HG03280 (cell line): ENCODE measurements around the gene ENPP6.

ENCODE experiments used
- ATAC-seq: cut with Tn5 transposase; IDR thresholded peaks from one replicate; pipeline ENCODE4 v1.9.1; 2021; ENCODE audit warnings: mild to moderate bottlenecking, moderate library complexity; ENCODE audit not compliant: unreplicated experiment

The ENPP6 gene

GRCh38 chr4:184110452-184111224 lies 107.0 kb downstream of the ENPP6 start:
- ATAC-seq = no peak

GRCh38 chr4:184108006-184108501 lies 109.6 kb downstream of the ENPP6 start:
- ATAC-seq = no peak

- no peak for ATAC-seq
Measured at GRCh38 chr4:184104419-184105101, 113.1 kb downstream of the ENPP6 start.

- ATAC-seq = no peak
Measured at GRCh38 chr4:184103527-184104264, 114.0 kb downstream of the ENPP6 start.

- no peak for ATAC-seq
Measured at GRCh38 chr4:184102927-184103326, 114.7 kb downstream of the ENPP6 start.

GRCh38 chr4:184102488-184102887 lies 115.2 kb downstream of the ENPP6 start:
- ATAC-seq = no peak

- ATAC-seq = no peak
Measured at GRCh38 chr4:184101711-184102110, 116.0 kb downstream of the ENPP6 start.

- peak; percentile 55 for ATAC-seq
Measured at GRCh38 chr4:184100297-184100885, 117.3 kb downstream of the ENPP6 start.

GRCh38 chr4:184099535-184099966 lies 118.1 kb downstream of the ENPP6 start:
- ATAC-seq = no peak

GRCh38 chr4:184099000-184099399 lies 118.7 kb downstream of the ENPP6 start:
- ATAC-seq = no peak

- no peak for ATAC-seq
Measured at GRCh38 chr4:184097815-184098214, 119.9 kb downstream of the ENPP6 start.

- peak; percentile 65 for ATAC-seq
Measured at GRCh38 chr4:184097241-184097605, 120.5 kb downstream of the ENPP6 start.

GRCh38 chr4:184096561-184097240 lies 121.0 kb downstream of the ENPP6 start:
- no peak for ATAC-seq

- ATAC-seq = no peak
Measured at GRCh38 chr4:184094532-184095159, 123.0 kb downstream of the ENPP6 start.

GRCh38 chr4:184091986-184092385 lies 125.7 kb downstream of the ENPP6 start:
- no peak for ATAC-seq

GRCh38 chr4:184090571-184090970 lies 127.1 kb downstream of the ENPP6 start:
- no peak for ATAC-seq

GRCh38 chr4:184080674-184081073 lies 137.0 kb downstream of the ENPP6 start:
- ATAC-seq = no peak

GRCh38 chr4:184074677-184075388 lies 142.8 kb downstream of the ENPP6 start:
- no peak for ATAC-seq

- no peak for ATAC-seq
Measured at GRCh38 chr4:184067931-184068554, 149.6 kb downstream of the ENPP6 start.
